Stimulated activated CD8-positive, alpha-beta memory T cell treated with anti-CD3 and anti-CD28 coated beads, Interleukin-15, amount 100 ng/mL, for 24 hours (primary cell): ENCODE data around the gene ACTRT2.

Experiments used
- DNase-seq: peaks from one replicate; pipeline ENCODE4 v3.0.0-alpha.2; 2020; ENCODE audit warnings: low read depth

Gene ACTRT2

GRCh38 chr1:3018576-3018975, 2.7 kb upstream of the ACTRT2 start:
- no peak for DNase-seq

GRCh38 chr1:3019007-3019515, 2.2 kb upstream of the ACTRT2 start:
- no peak for DNase-seq

DNA sequence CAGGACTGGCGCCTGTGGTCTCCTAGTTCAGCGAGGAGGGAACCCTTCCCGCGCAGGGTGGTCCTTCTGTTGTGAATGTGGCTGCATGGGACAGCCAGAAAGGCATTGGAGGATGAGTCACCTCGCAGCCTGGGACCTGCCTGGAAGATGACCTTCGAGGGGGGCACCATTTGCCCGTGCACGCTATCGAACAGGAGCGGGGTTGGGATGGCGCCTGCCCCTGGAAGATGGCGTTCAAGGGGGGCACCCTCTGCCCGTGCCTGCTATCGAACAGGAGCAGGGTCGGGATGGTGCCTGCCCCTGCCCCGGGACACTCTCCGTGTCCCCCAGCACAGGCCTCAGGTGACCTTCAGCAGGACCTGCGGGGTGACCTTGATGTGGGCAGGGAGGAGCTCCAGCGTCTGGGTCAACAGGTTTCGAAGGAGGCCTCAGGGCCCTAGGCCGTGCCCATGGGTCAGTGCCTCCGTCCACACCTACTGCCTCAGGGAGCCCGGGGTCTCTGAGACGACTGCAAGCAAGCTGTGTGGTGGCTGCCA, 1.7 kb upstream of the ACTRT2 start:
- DNase-seq = no peak

GRCh38 chr1:3020263-3020909, 881 bp upstream of the ACTRT2 start:
- DNase-seq = no peak

DNA sequence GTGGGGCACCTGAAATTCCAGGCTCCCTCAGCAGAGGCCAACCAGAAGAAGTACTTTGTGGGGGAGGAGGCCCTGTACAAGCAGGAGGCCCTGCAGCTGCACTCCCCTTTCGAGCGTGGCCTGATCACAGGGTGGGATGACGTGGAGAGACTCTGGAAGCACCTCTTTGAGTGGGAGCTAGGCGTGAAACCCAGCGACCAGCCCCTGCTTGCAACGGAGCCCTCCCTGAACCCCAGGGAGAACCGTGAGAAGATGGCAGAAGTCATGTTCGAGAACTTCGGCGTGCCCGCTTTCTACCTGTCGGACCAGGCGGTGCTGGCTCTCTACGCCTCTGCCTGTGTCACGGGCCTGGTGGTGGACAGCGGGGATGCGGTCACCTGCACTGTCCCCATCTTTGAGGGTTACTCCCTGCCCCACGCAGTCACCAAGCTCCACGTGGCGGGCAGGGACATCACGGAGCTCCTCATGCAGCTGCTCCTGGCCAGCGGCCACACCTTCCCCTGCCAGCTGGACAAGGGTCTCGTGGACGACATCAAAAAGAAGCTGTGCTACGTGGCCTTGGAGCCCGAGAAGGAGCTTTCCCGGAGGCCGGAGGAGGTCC, 634 bp downstream of the ACTRT2 start:
- DNase-seq = no peak

DNA sequence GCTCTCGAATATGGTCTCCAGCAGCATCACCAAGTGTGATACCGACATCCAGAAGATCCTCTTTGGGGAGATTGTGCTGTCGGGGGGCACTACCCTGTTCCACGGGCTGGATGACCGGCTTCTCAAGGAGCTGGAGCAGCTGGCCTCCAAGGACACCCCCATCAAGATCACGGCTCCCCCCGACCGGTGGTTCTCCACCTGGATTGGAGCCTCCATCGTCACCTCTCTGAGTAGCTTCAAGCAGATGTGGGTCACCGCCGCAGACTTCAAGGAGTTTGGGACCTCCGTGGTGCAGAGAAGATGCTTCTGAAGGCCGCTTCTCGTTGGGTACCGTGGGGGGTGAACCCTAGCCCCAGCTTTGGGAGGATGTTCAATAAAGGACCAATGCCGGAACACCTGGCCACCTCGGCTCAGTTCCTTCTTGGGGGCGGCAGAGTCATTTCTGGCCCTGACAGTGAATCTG, 1.3 kb downstream of the ACTRT2 start:
- no peak for DNase-seq

- DNase-seq = no peak
Measured at GRCh38 chr1:3022976-3023375, 1.7 kb downstream of the ACTRT2 start.

DNA sequence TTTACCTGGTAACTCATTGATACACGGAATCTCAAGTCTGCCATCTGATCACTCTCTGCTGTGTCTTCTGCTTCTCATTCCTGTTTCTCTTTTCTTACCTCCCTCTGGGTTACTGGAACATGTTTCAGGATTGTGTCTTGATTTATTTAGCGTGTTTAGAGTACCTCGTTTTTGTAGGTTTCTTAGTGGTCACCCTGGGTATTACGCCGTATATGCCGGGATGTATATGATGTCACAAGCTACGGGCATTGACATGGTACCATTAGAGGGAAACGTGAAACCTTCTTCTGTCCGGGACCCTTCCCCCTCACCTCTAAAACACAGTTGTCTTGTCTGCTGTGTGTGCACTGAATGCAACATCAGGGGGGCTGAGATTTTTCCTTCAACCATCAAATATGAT, 2.8 kb downstream of the ACTRT2 start:
- no peak for DNase-seq

- DNase-seq = no peak
Measured at GRCh38 chr1:3024588-3024987, 3.3 kb downstream of the ACTRT2 start.

DNA sequence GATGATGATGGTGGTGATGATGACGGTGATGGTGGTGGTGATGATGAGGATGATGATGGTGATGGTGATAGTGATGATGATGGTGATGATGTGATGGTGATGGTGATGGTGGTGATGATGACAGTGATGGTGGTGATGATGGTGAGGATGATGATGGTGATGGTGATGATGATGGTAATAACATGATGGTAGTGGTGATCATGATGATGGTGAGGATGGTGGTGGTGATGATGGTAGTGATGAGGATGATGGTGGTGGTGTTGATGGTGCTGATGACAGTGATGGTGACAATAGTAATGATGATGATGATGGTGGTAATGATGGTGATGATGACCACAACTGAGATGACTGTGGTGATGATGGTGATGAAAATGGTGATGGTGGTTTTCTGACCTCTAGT, 4.9 kb downstream of the ACTRT2 start:
- no peak for DNase-seq

DNA sequence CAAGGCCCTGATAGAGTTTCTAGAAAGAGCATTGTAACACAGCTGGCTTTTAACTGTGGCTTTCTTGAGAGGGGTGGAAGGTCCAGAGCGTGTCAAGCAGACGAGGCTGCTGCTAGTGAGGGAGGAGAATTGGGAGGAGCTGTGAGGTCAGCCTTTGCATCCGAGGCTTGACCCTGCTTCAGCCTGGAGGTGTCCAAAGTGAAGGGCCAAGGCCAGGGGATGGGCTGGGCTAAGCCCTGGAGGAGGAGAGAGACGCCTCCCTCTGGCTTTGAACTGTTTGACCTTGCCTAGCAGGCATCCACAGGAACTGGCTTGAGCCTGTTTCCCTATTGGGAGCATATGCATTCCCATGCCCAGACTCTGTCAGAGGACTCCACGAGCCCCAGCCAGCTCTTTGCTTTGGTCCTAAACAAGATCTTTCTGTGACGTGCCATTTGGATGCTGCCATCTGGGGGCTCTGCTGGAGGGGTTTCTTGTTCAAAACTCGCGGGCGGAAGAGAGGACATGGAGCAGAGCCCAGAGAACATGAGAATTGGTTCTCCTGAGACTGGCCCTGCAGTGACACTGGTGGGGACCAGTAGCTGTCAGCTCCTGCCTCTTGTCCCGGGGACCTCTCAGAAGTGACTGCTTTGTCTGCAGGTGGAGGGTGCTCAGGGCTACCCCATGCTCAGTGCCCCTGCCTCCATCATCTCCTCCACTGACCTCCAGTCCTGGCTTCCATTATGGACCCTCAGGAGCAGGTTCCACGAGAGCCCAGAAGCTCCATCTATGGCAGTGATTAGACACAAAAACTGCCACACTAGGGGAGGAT, 5.5 kb downstream of the ACTRT2 start:
- no peak for DNase-seq

- DNase-seq = no peak
Measured at GRCh38 chr1:3027611-3028371, 6.5 kb downstream of the ACTRT2 start.

DNA sequence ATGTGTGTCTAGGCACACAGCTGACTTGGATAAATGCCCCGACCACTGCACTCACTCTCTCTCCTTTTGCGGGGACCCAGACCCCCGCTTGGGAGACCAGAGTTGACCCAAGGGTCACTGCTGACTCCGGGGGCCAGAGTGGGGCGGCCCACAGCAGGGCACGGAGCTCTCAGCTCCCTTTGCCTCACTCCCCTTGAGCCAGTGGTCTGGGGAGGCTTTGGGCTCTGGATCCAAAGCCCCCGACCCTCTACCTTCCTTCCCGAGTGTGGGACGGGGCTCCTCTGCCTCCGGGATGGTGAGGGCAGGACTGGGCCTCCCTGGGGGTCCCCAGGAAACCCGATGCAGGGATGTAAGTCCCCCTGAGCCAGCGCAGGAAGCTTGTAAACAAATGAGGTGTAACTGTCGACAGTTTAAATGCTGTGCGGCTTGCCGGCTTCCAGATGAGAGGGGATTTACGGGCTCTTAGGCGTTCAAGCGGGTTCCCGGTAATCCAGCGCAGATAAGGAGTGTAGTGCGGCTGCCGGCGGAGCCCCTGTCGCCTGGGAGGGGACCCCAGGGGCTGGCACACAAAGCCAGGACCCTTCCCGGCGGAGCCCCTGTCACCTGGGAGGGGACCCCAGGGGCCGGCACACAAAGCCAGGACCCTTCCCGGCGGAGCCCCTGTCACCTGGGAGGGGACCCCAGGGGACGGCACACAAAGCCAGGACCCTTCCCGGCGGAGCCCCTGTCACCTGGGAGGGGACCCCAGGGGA, 7.4 kb downstream of the ACTRT2 start:
- DNase-seq = no peak

DNA sequence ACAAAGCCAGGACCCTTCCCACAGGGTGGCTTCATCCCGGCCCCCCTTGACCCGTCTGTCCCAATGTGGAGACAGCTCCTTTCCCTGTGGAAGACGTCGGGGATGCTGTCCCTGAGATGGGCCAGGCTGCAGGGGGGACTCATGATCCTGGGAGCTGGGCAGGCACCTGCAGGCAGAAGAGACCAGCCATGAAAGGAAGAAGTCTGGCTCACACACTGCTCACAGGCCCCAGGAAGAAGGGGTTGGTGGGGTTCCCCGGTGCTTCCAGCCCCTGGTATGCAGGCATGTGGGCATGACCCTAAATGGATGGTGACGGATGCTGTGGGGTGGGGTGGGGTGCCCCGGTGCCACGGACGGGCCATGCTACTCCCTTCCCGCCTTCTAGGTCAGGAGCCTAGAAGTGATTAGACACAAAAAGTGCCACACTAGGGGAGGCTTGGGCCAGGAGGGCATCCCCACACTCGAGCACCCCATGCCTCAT, 8.3 kb downstream of the ACTRT2 start:
- no peak for DNase-seq

GRCh38 chr1:3029991-3030662, 8.9 kb downstream of the ACTRT2 start:
- DNase-seq = no peak

GRCh38 chr1:3030663-3031381, 9.6 kb downstream of the ACTRT2 start:
- no peak for DNase-seq

DNA sequence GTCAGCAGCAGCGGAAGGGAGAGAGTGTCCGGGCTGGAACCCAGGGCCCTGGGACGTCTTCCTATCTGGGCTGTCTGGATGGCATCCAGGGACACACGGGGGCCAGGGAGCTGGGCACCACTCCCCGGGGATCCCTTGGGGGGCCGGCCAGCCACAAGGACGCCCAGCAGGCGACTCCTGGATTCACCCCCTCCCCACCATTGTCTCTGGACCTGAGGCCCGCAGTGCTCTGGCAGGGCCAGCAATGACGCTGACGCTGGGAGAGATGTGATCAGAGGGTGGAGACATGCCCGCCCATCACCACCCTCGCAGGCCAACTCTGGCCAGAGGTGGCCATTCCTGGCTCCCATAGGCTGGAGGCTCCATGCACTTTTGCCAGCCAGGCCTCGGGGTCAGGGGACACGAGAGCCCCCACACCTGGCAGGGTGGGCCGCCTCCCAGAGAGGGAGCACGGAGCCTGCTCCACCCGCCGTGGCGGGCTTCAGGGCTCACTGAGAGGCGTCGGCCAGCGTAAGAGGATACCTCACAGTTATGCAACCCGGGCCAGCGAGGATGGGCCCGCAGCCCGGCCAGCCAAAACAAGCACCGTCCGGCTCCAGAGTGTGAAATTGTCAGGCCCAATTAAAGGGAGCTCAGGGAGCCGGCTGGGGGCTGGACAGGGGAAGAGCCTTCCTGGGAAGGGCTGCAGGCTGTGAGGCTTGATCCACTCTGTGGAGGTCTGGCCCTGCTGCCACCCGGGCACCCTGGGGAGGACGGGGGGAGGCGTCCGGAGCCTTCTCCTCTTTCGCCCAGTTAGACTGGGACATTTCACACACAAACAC, 10.3 kb downstream of the ACTRT2 start:
- no peak for DNase-seq

GRCh38 chr1:3032371-3033039, 11.2 kb downstream of the ACTRT2 start:
- no peak for DNase-seq
